Cardiac fibroblast (primary cell): Measurements from ENCODE around the gene MARCHF3.
A peak's percentile ranks its signal among the peaks of the same experiment; 100 is the strongest.

Source experiments
- DNase-seq, 2 donors: peaks; one replicate each; pipeline versions ENCODE4 v3.0.0 to v3.0.0-alpha.2; 2010; ENCODE audit warnings: low read depth in 2 of 2
- H3K4me3 ChIP-seq, 2 donors: replicated peaks in 1 of 2; 1 replicate in 1 of 2; 2 replicates in 1 of 2; pipeline ENCODE4 v1.5.1; 2011; ENCODE audit warnings: low read depth in 2 of 2, low read length in 2 of 2, mild to moderate bottlenecking in 2 of 2, moderate library complexity in 1 of 2
- CTCF ChIP-seq: IDR thresholded peaks from one replicate; pipeline ENCODE4 v1.5.1; 2011; ENCODE audit warnings: low read depth, mild to moderate bottlenecking, low read length, inconsistent platforms

MARCHF3 gene

GRCh38 chr5:126888175-126888574 is 142.2 kb downstream of the MARCHF3 start:
- H3K4me3 ChIP-seq: no peak overlapping the region
- no peak for DNase-seq
- no peak for TF ChIP-seq CTCF

GRCh38 chr5:126884269-126884819 is 146.0 kb downstream of the MARCHF3 start:
- TF ChIP-seq CTCF: no peak
- H3K4me3 ChIP-seq: no peak overlapping the region
- DNase-seq: peak; percentile 77 to 89

GRCh38 chr5:126883564-126884245 is 146.7 kb downstream of the MARCHF3 start:
- TF ChIP-seq CTCF: no peak
- no peak overlapping the region for H3K4me3 ChIP-seq
- DNase-seq: peak; percentile 28 to 36

GRCh38 chr5:126881821-126882600 is 148.3 kb downstream of the MARCHF3 start:
- DNase-seq: no peak
- no peak for TF ChIP-seq CTCF
- no peak overlapping the region for H3K4me3 ChIP-seq

GRCh38 chr5:126878634-126879033 is 151.7 kb downstream of the MARCHF3 start:
- TF ChIP-seq CTCF: no peak
- DNase-seq: no peak
- no peak overlapping the region for H3K4me3 ChIP-seq

- TF ChIP-seq CTCF: no peak
- DNase-seq: no peak
- no peak overlapping the region for H3K4me3 ChIP-seq
Observed at GRCh38 chr5:126878085-126878484, 152.3 kb downstream of the MARCHF3 start.
